Tibial nerve (tissue), 3 donors: ENCODE measurements around the gene PNCK.
"Not testable (repeated sequence)": the region's sequence is repeated elsewhere in the genome, so short reads cannot be mapped to it uniquely, and the experiment has no call there.

ENCODE experiments used
- CTCF ChIP-seq, 5 experiments: fragments of 200-600 bp in 3 of 5; fragments of 450-650 bp in 2 of 5; sonication (generic) in 3 of 5; IDR thresholded peaks; one replicate each; pipeline ENCODE4 v1.5.1; 2016 to 2019; ENCODE audit warnings: antibody characterized with exemption in 5 of 5, mild to moderate bottlenecking in 3 of 5, moderate library complexity in 2 of 5
- POLR2A ChIP-seq, 2 donors: fragments of 450-650 bp; IDR thresholded peaks; one replicate each; pipeline ENCODE4 v1.6.1; 2017; ENCODE audit warnings: antibody characterized with exemption in 2 of 2, mild to moderate bottlenecking in 2 of 2, moderate library complexity in 2 of 2

- not testable (repeated sequence) for TF ChIP-seq CTCF, POLR2A (IDR thresholded peaks at IDR 0.05)
These were observed 31.9 kb upstream of the PNCK start for GRCh38 chrX:153705403-153706060.
